Sigmoid colon (tissue), 7 donors: Measurements from ENCODE around the gene MKNK2. TPM values are rescaled to one million over a fixed set of nuclear protein-coding genes. Genes with fewer than 3 reads are reported as not detected.

ENCODE experiments used
- DNase-seq: peaks from one replicate; pipeline ENCODE4 v3.0.0-alpha.2; 2019
- H3K27ac ChIP-seq, 4 donors: fragments of 200-600 bp; sonication (generic); one replicate each; pipeline ENCODE4 v1.5.1; 2016 to 2019; ENCODE audit warnings: mild to moderate bottlenecking in 1 of 4
- H3K27me3 ChIP-seq, 3 donors: fragments of 200-600 bp; sonication (generic); one replicate each; pipeline ENCODE4 v1.5.1; 2019; ENCODE audit warnings: mild to moderate bottlenecking in 1 of 3
- H3K36me3 ChIP-seq, 4 donors: fragments of 200-600 bp; sonication (generic); one replicate each; pipeline ENCODE4 v1.5.1; 2016 to 2019
- H3K4me1 ChIP-seq, 4 donors: fragments of 200-600 bp; sonication (generic); one replicate each; pipeline ENCODE4 v1.5.1; 2017 to 2019
- H3K4me3 ChIP-seq, 4 donors: fragments of 200-600 bp; sonication (generic); one replicate each; pipeline ENCODE4 v1.5.1; 2017 to 2019; ENCODE audit warnings: mild to moderate bottlenecking in 2 of 4, moderate library complexity in 1 of 4
- H3K9me3 ChIP-seq, 4 donors: fragments of 200-600 bp in 3 of 4; sonication (generic) in 3 of 4; one replicate each; pipeline versions ENCODE4 v1.5.1 to v1.6.1; 2013 to 2019
- CTCF ChIP-seq, 4 experiments: fragments of 450-650 bp in 3 of 4; fragments of 200-600 bp in 1 of 4; IDR thresholded peaks; one replicate each; pipeline ENCODE4 v1.5.1; 2016 to 2019; ENCODE audit warnings: antibody characterized with exemption in 4 of 4, mild to moderate bottlenecking in 3 of 4, moderate library complexity in 2 of 4
- EP300 ChIP-seq, 4 donors: sonication (generic); formaldehyde crosslinking; IDR thresholded peaks; one replicate each; pipeline ENCODE4 v1.6.1; 2017; ENCODE audit warnings: antibody characterized with exemption in 4 of 4
- POLR2A ChIP-seq, 2 donors: fragments of 450-650 bp; IDR thresholded peaks; one replicate each; pipeline ENCODE4 v1.6.1; 2016; ENCODE audit warnings: antibody characterized with exemption in 2 of 2, mild to moderate bottlenecking in 2 of 2, moderate library complexity in 2 of 2
- POLR2AphosphoS5 ChIP-seq, 4 donors: sonication (generic); formaldehyde crosslinking; IDR thresholded peaks; one replicate each; pipeline ENCODE4 v1.6.1; 2017; ENCODE audit warnings: antibody characterized with exemption in 4 of 4
- WGBS, 2 donors: extraction: QIAGEN DNeasy Blood & Tissue Kit; methylation state at CpG; one replicate each; pipeline ENCODE4 v1.1.7; 2013; 5-methylcytosine and 5-hydroxymethylcytosine counted together
- intact Hi-C: fragments of 100-400 bp; cut with DNase I; formaldehyde crosslinking; loops from one replicate; pipeline ENCODE4 v1.15.1; 2023
- polyA plus RNA-seq, 3 donors: library from polyadenylated mRNA; stranded (reverse); fragments of 200-250 nt; gene quantifications; one replicate each; pipeline ENCODE4 v1.2.3, GENCODE V29; 2013
- total RNA-seq, 4 donors: library from RNA; depleted of rRNA; stranded (reverse); fragments of >200 nt; gene quantifications; one replicate each; pipeline ENCODE4 v1.1.0, GENCODE V29; 2016
- donor health status: healthy with polysubstance abuse.
- donor health status: Bipolar disorder and iron deficiency.
- donor health status: healthy.

Gene MKNK2
- total and polyA plus RNA-seq, 7 donors: 83.1 to 157 (median 121) TPM

GRCh38 chr19:2079076-2079864 is 28.2 kb upstream of the MKNK2 start:
- no peaks in the 10 kb centered on the region for H3K27me3 ChIP-seq
- peaks cover 23 to 94% (median 49%) of the 10 kb centered on the region in 4 donors for H3K36me3 ChIP-seq
- peak overlapping the region in 2 of 4 donors; percentile 40 to 48 for H3K27ac ChIP-seq
- no peak overlapping the region for H3K4me3 ChIP-seq
- intact Hi-C loops: no loop called here
- H3K4me1 ChIP-seq: peaks cover 0 to 38% (median 34%) of the 10 kb centered on the region in 4 donors
- no peak for TF ChIP-seq POLR2AphosphoS5 (IDR thresholded peaks at IDR 0.05)
- TF ChIP-seq EP300 (IDR thresholded peaks at IDR 0.05): no peak
- TF ChIP-seq CTCF (IDR thresholded peaks at IDR 0.05): no peak
- TF ChIP-seq POLR2A (IDR thresholded peaks at IDR 0.05): no peak
- 89 to 93% methylated on average over 32 of the region's 32 CpGs for WGBS, 2 donors
- DNase-seq: no peak
- H3K9me3 ChIP-seq: no peaks in the 10 kb centered on the region

DNA sequence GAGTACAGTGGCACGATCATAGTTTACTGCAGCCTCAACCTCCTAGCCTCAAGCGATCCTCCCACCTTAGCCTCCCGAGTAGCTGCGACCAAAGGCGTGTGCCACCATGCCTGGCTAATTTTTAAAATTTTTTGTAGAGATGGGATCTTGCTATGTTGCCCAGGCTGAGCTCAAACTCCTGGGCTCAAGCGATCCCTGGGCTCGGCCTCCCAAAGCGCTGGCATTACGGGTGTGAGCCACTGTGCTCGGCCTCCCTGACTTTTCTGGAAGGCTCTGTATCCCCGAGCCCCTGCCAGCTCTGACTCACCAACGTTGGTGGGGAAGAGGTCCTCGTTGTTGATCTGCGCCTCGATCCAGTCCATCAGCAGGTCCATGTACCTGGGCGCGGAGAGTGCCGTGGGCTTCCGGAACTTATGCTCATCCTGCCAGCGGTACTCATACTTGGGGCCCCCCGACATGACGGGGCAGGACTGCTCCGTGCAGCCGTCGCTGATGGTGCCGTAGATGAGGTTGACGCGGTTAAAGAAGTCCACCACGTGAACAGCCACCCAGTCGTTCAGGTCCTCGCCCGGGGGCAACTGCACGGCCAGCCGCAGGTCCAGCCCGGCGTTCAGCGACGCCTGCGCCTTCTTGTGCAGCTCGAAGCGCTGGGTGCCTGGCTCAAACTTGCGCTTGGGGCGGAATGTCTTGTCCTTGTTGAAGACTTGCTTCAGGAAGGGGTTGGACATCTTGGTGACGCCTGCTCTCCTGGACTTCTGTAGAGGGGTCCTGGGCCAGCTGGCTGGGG is 27.0 kb upstream of the MKNK2 start:
- intact Hi-C loops: no loop called here
- H3K27me3 ChIP-seq: no peaks in the 10 kb centered on the region
- TF ChIP-seq POLR2AphosphoS5 (IDR thresholded peaks at IDR 0.05): no peak
- no peak for TF ChIP-seq CTCF (IDR thresholded peaks at IDR 0.05)
- TF ChIP-seq EP300 (IDR thresholded peaks at IDR 0.05): no peak
- no peak for TF ChIP-seq POLR2A (IDR thresholded peaks at IDR 0.05)
- no peak overlapping the region for H3K4me3 ChIP-seq
- WGBS, 2 donors: 97% methylated on average over 44 of the region's 44 CpGs
- H3K27ac ChIP-seq: no peak overlapping the region
- H3K4me1 ChIP-seq: peaks cover 0 to 28% (median 21%) of the 10 kb centered on the region in 4 donors
- no peak for DNase-seq
- H3K9me3 ChIP-seq: no peaks in the 10 kb centered on the region
- peaks cover 23 to 94% (median 56%) of the 10 kb centered on the region in 4 donors for H3K36me3 ChIP-seq

DNA sequence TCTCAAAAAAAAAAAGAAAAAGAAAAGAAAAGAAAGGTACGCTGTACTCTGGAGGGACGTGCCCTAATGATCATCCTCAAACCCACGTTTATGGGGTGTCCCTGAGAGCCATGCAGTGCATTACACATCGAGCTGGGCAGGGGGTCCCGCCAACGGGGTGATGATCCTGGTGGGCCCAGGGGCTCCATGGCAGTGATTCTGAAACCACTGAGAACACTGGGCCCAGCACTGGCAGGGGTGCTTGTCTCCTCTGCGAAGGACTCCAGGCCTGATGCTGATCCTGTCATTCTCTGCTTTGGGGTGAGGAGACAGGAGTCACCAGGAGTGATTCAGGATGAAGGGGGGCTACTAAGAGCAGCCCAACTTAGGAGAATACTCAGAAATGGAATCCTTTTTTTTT is 26.4 kb upstream of the MKNK2 start:
- DNase-seq: no peak
- TF ChIP-seq POLR2A (IDR thresholded peaks at IDR 0.05): no peak
- WGBS, 2 donors: 93 to 96% methylated on average over 7 of the region's 7 CpGs
- H3K4me3 ChIP-seq: no peak overlapping the region
- peaks cover 24 to 94% (median 62%) of the 10 kb centered on the region in 4 donors for H3K36me3 ChIP-seq
- H3K9me3 ChIP-seq: no peaks in the 10 kb centered on the region
- H3K27me3 ChIP-seq: no peaks in the 10 kb centered on the region
- peaks cover 0 to 22% (median 16%) of the 10 kb centered on the region in 4 donors for H3K4me1 ChIP-seq
- intact Hi-C loops: no loop called here
- no peak overlapping the region for H3K27ac ChIP-seq

- no peak for DNase-seq
- Histone ChIP-seq H3K27me3 (no peaks in the 10 kb centered on the region), H3K4me1 (peaks cover 0 to 13% (median 11%) of the 10 kb centered on the region in 4 donors), H3K36me3 (peaks cover 33 to 100% (median 71%) of the 10 kb centered on the region in 4 donors), H3K9me3 (no peaks in the 10 kb centered on the region), H3K27ac (no peak overlapping the region), H3K4me3 (no peak overlapping the region)
- intact Hi-C loops: no loop called here
- WGBS, 2 donors: 95 to 98% methylated on average over 32 of the region's 32 CpGs
- TF ChIP-seq EP300 (IDR thresholded peaks at IDR 0.05) (no peak), POLR2AphosphoS5 (IDR thresholded peaks at IDR 0.05) (no peak), POLR2A (IDR thresholded peaks at IDR 0.05) (no peak), CTCF (IDR thresholded peaks at IDR 0.05) (no peak)
Measured at GRCh38 chr19:2076526-2076944, 25.5 kb upstream of the MKNK2 start.
